Measurements from ENCODE around the gene PCNX1. TPM values are rescaled to one million over a fixed set of nuclear protein-coding genes. Genes with fewer than 3 reads are reported as not detected.

PCNX1 gene
- total RNA-seq, 1 donor from 2014 or later: 68.8 TPM

DNA sequence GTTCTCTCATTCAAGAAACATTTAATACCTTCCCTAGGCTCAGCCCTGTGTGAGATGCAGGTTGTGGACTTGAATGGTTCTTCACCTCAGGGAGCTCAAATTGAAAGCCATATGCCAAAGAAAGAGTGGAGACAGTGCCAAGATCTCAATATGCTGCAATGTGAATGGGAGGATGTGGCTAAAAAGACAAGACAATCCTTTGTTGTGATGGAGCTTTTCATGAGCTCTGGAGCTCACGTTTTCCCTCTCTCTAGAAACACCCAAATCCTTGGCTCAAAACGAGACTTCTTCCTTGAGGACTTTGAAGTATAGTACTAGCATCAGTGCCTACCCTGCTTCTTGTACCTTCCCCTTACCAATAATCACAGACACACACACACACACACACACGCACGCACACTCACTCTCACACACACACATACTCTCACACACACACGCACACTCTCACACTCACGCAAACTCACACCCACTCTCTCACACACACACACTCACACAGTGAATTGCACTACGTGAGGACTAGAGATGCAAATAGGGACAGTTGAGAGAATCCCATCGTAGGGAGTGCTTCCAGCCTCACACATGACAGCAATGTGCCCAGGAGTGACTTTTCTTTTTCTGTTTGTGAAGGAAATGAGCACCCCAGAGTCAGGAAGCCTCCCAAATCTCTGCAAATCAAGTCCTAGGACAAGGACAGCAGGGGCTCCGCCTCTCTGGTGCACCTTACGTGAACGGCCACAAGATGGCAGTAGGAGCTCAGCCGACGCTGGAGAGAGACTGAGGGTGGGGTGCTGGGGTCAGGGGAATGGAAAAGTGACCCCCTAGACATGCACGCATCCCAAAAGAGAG is 231.4 kb downstream of the PCNX1 start:
- H3K27me3 Mint-ChIP-seq (ENCODE audit: unreplicated experiment): peaks cover 4% of the 10 kb centered on the region
- H3K4me3 Mint-ChIP-seq (ENCODE audit: unreplicated experiment): no peak overlapping the region
- TF ChIP-seq CTCF (IDR thresholded peaks at IDR 0.05; ENCODE audit: unreplicated experiment): peak; percentile 81
- H3K9me3 Mint-ChIP-seq (ENCODE audit: unreplicated experiment): peaks cover 8% of the 10 kb centered on the region
- H3K4me1 Mint-ChIP-seq (ENCODE audit: unreplicated experiment): no peaks in the 10 kb centered on the region
- DNase-seq (ENCODE audit: low spot score): peak; percentile 60
- H3K27ac Mint-ChIP-seq (ENCODE audit: unreplicated experiment): no peak overlapping the region
- peaks cover 5% of the 10 kb centered on the region for H3K36me3 Mint-ChIP-seq (ENCODE audit: low read depth, unreplicated experiment)

- H3K9me3 Mint-ChIP-seq (ENCODE audit: unreplicated experiment): peaks cover 8% of the 10 kb centered on the region
- DNase-seq (ENCODE audit: low spot score): no peak
Measured at GRCh38 chr14:71139294-71139946, 232.2 kb downstream of the PCNX1 start.

DNA sequence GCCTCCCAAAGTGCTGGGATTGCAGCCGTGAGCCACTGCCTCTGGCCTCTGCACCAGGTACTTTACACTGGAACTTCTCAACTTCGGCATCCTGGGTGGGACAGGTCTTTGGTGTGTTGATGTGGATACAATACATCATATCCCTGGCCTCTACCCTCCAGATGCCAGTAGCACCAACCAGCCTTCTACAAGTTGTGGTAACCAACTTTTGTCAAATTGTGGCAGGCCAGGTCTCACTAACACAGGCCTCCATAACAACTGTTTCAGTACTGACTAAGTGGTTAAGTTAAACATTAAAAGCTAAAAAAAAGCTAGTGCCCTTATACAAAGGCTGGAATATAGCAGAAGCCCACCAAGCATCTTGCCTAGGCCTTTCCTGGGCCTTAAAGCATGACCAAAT is 232.9 kb downstream of the PCNX1 start:
- H3K27ac Mint-ChIP-seq (ENCODE audit: unreplicated experiment): no peak overlapping the region
- peaks cover 4% of the 10 kb centered on the region for H3K27me3 Mint-ChIP-seq (ENCODE audit: unreplicated experiment)
- peaks cover 8% of the 10 kb centered on the region for H3K9me3 Mint-ChIP-seq (ENCODE audit: unreplicated experiment)
- H3K36me3 Mint-ChIP-seq (ENCODE audit: low read depth, unreplicated experiment): peaks cover 5% of the 10 kb centered on the region
- H3K4me1 Mint-ChIP-seq (ENCODE audit: unreplicated experiment): no peaks in the 10 kb centered on the region
- no peak overlapping the region for H3K4me3 Mint-ChIP-seq (ENCODE audit: unreplicated experiment)
- DNase-seq (ENCODE audit: low spot score): no peak
- no peak for TF ChIP-seq CTCF (IDR thresholded peaks at IDR 0.05; ENCODE audit: unreplicated experiment)

More at GRCh38 chr14:71139294-71139946, 232.2 kb downstream of the PCNX1 start:
- no peak overlapping the region for H3K4me3 Mint-ChIP-seq (ENCODE audit: unreplicated experiment)
- H3K4me1 Mint-ChIP-seq (ENCODE audit: unreplicated experiment): no peaks in the 10 kb centered on the region
- peaks cover 5% of the 10 kb centered on the region for H3K36me3 Mint-ChIP-seq (ENCODE audit: low read depth, unreplicated experiment)
- no peak for TF ChIP-seq CTCF (IDR thresholded peaks at IDR 0.05; ENCODE audit: unreplicated experiment)
- no peak overlapping the region for H3K27ac Mint-ChIP-seq (ENCODE audit: unreplicated experiment)
- peaks cover 4% of the 10 kb centered on the region for H3K27me3 Mint-ChIP-seq (ENCODE audit: unreplicated experiment)

DNA sequence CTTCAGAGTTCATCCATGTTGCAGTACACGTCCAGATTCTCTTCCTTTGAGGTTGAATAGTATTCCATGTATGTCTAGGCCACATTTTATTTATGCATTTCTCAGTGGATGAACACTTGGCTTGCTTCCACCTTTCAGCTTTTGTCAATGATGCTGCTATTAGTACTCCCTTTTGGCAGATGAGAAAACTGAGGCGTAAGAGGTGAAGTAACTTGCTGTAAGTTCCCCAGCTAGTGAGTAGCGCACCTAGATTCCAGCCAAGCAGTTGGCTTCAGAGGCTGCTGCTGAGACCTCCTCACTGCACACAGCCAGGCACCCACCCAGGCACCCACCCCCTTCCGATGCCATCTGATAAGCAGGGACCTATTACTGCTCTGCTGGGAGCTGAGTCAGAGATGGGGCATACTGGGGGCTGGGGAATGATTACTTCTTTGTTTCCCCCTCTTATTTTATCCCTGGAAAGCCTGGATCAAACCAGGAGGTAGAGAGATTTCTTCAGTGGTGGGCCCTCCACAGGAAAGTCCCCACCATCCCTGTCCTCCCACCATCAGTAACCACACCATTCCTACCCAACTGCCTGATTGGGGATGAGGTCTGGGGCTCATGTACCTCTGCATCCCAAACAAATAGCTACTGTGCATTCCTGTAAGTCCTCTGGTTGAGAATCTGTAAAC is 234.6 kb downstream of the PCNX1 start:
- no peak for DNase-seq (ENCODE audit: low spot score)
- no peak for TF ChIP-seq CTCF (IDR thresholded peaks at IDR 0.05; ENCODE audit: unreplicated experiment)
- H3K9me3 Mint-ChIP-seq (ENCODE audit: unreplicated experiment): peaks cover 7% of the 10 kb centered on the region
- H3K27me3 Mint-ChIP-seq (ENCODE audit: unreplicated experiment): peaks cover 4% of the 10 kb centered on the region
- H3K27ac Mint-ChIP-seq (ENCODE audit: unreplicated experiment): no peak overlapping the region
- H3K36me3 Mint-ChIP-seq (ENCODE audit: low read depth, unreplicated experiment): peaks cover 5% of the 10 kb centered on the region
- no peak overlapping the region for H3K4me3 Mint-ChIP-seq (ENCODE audit: unreplicated experiment)
- H3K4me1 Mint-ChIP-seq (ENCODE audit: unreplicated experiment): no peaks in the 10 kb centered on the region
